Activated CD4-positive, alpha-beta T cell treated with anti-CD3 and anti-CD28 coated beads, Interleukin-10, Interleukin-2, amounts not matched to agents 100 ng/mL and 50 ng/mL, durations not matched to agents 16 hours and 8 hours (primary cell): ENCODE measurements around the gene OR52N5.

Experiments used
- DNase-seq: peaks from one replicate; pipeline ENCODE4 v3.0.0-alpha.2; 2020

The OR52N5 gene

DNA sequence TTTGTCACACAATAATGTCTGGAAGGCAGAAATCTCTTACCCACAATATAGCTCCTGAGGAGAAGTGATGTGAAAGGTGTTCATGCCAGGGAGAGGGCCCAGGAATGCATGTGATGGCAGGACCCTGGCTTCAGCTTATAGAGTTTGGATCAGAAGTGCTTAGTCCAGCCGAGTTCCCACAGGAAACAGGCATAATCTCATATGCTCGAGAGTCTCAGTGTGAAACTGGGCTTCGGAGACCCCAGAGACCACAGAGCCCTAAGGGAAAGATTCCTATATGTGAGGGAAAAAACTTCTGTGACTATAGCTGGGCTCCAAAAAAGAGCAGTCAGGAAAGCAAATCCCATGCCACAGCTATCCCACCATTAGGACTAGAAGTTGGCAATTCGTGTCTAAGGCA, at the start of gene OR52N5:
OR52N5 (minus strand) TSS at position 101 of the 400 bp plus-strand sequence. CDS start 4,721 bp downstream, outside the sequence.
- DNase-seq, result no peak

DNA sequence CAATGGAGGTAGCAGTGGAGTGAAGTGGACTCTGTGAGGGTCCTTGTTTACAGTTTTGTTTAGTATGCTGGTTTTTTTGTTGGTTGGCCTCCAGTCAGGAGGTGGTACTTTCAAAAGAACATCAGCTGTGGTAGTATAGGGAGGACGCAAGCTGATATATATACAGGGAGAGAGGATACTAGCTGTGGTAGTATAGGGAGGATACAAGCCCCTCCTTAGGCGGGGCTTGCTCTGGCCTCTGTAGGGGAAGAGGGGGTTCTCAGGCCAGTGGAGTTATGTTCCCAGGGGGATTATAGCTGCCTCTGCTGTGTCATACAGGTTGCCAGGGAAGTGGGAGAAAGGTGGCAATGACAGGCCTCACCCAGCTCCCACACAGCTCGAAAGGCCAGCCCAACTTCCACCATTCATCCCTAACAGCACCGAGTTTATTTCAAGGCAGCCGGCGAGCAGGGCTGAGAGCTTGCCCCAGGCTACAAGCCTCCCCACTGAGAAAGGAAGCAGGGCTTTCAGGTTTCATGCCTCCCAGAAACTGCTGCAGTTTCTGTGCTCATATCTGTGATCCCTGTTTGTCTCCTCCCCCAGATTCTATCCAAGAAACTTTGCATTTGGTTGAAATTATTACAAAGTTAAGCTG, 48.2 kb upstream of the OR52N5 start:
- no peak for DNase-seq

DNA sequence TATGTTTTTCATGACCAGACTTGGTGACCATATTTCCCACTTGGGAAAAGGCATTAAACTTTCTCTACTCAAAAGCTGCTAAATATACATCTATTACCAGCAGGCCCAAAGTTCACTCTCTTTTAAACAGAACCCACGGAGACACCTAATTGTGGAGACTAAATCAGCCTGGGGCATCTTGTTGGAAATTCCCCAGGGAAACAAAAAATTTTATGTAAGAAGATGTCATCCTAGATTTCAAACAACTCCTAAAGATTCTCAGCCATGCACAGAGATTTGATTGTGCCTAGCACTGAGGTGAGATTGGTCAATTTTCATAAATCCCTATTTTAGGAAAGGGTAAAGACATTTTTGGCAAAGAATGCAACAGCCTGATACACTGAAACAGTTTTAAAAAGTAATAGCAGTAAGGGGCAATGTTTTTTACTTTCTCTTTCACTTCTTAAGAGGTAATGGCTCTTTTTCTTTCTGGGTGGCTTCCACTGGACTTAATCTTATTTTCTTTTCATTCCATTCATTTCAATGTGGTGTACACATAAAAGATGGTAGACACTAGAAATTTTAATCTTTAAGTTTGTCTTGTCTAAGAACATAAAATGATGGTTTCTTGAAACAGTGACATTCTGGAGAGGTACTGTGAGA, 35.2 kb upstream of the OR52N5 start:
- no peak for DNase-seq

DNA sequence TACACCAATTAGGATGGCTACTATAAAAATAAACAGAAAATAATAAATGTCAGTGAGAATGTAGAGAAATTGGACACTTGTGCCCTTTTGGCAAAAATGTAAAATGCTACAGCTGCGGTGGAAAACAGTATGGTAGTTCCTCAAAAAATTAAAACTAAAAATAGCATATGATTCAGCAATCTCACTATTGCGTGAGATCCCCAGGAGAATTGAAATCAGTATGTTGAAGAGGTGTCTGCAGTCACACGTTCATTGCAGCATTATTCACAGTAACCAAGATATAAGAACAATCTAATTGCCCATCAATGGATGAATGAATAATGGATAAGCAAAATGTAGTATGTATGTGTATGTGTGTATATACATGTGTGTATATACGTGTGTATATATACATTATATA, 32.4 kb upstream of the OR52N5 start:
- DNase-seq, result no peak

DNA sequence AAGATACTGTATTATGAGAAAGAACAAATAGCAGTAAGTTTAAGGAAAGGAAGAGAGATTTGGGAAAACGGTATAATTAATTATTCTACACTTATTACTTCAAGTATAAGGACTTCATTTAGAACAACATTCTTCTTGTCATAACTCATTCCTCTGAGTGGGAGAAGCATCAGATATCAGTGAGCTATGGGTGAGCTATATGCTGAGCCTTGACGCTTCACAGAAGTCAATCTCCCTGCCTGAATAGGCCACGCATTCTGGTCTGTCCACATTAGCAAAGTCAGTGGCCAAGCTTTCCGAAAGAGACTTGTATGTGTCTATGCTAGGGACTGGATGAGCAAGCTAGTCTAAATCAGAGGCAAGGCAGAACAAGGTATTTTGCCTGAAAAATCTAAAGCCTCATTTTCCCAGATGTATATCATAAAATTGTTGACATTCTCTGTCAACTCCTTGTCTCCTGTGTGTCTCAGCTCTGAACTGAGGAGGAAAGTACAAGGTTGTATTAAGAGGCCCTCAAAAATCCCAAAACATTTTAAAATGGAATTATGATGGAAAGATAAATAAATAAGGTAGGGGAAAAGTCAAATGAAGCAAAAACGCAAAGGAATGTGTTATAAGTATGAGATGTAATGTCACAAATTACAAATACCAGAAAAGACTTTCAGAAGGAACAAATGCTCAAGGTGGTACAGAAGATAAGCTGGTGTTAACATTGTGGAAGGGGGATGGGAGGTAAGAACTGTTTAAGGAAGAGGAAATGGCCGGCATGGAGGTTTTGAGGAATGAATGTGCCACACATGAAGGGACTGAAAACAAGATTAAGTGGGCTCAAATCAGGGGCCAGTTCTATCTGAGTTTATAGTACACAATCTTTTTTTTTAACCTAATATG, 27.0 kb upstream of the OR52N5 start:
- DNase-seq, result no peak

DNA sequence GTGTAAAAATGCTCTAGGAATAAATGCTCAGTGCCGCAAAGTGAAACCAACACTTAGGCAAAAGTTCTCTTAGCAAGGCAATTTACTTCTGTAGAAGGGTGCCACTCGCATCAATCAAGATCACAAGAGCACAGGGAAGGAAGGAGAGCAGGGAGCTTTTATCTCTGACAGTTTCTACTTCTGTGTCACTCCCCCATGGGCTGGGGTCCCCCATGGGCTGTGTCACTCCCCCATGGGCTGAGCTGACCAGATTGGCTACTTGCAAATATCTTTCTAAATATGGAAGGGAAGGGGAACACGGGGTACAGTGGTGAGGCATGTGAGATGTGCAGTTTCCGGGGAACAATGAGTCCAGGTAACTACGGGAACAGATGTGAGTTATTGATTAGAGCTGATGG, 26.0 kb upstream of the OR52N5 start:
- DNase-seq, result no peak

DNA sequence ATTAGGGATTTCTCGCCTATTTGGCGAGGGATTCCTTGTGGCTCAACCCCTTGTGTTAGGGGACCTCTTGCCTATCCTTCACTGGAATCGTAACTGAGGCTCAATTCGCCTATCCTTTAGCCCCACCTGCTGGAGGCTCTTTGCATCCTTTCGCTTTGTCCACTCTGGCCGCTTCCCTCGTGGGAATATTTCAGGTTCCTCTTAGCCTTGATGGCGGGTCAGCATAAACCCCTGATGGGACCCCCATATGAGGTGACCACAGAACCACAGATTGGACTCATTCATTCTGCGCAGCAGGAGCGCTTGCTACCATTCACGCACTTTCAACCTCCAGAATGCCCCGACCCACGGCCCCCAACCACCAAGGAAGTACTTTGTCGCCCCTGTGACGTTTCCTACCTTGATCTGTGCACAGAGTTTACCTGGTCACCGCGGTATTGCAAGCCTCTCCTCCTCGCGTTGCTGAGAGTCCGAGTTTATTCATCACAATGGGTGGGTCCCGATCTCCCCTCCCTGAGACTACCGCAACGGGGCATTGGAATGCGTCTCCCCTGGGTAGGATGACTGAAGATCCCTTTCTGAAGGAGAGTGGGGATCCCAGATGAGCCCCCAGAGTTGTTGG, 25.5 kb upstream of the OR52N5 start, which contains the start of gene OR52N2:
OR52N2 (plus strand) TSS at position 425 of the 622 bp plus-strand sequence. CDS start 11,412 bp downstream, outside the sequence.
- DNase-seq, result peak; percentile 73

DNA sequence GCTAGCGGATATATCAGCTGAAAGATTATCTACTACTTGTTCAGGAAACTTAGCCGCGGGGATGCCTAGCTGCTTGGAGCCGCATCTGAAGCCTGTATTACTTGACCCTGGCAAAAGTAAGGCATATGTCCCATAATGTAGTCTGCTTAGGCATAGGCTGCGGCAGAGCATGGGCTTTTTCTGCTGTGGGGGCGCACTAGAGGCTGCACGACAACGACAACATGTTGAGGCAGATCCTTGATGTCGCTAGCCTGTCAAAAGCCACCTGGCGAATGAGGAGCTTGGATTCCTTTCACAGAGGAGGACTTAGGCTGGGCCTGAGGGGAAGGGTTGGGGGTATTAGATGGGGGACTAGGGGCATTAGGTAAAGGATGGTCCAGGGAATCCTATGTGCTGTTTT, 24.4 kb upstream of the OR52N5 start:
- DNase-seq, result no peak

DNA sequence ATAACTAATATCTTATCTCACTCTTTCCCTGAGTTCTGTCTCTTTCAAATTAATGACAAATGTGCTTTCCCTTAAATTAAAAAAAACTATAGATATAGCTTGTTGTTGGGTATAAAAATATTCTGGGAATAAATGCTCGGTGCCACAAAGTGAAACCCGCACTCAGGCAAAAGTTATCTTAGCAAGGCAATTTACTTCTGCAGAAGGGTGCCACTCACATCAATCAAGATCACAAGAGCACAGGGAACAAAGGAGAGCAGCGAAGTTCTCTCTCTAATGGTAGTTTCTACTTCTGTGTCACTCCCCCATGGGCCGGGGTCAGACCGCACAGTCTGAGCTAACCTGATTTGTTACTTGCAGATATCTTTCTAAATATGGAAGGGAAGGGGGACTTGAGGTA, 20.8 kb upstream of the OR52N5 start:
- DNase-seq, result no peak

DNA sequence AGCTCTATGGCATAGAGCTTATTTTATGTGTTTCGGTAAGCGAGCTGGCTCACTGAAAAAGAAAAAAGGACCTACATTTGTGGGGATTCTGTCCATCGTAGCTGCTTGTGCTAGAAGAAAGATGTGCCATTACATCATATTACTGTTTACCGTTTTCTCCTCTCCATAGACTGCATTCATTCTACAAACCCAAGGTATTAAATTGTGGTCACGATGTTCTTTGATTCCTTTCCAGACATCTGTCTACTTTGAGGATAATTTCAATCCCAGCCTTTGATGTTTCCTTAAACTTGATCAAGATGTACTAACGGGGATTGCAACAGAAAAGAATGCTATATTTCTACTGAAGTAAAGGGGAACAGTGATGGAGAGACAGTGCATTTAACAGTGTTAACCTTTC, 13.4 kb upstream of the OR52N5 start:
- DNase-seq, result no peak

DNA sequence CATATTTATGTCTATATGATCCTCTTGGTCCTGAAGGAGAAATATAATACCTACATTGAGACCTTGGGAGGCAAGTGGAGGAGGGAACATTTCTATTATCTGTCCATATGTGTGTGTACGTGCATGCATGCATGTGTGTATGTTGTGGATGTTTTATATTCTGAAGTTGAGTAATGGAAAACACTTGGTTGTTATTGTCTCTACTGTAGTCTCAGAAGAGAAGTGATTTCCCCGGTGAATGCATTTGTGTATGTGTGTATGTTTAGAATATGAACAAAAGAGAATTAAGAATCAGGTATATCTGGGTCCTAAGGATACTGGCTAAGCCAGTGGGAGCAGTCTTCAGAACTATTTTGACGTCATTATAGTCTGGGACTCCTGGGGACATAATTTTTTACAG, 8.0 kb upstream of the OR52N5 start, which contains the start of gene OR52N1:
OR52N1 (minus strand) TSS at position 101 of the 400 bp plus-strand sequence. CDS start 2,449 bp downstream, outside the sequence.
- no peak for DNase-seq

DNA sequence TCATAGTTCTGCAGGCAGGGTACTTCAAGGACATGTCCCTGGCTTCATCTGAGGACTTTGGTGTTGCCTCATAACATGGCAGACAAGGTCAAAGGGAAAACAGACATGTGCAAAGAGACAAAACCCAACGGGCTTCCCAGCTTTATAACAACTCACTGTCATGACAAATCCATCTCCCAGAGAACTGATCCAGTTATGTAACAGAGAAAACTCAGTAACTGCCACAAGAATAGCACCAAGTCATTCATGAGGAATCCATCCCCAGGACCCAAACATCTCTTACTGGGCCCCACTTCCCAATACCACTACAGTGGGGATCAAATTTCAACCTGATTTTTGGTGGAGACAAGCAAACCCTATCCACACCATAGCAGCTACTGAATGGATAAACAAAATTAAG, 16.1 kb downstream of the OR52N5 start:
- no peak for DNase-seq

DNA sequence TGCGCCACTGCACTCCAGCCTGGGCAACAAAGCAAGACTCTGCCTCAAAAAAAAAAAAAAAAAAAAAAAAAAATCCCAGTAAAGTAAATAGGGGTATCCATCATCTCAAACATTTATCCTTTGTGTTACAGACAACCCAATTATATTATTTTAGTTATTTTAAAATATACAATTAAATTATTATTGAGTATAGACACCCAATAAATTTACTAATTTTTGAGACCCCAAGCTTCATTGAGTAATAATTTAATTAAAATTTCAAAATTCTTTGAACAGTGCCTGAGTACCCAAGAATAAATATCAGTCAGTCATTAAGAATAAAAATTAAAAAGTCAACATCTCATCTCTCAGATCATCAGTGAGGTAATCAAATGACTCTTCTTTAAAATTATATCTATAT, 29.2 kb downstream of the OR52N5 start, which contains the start of gene OR52N4:
OR52N4 (plus strand) TSS at position 301 of the 400 bp plus-strand sequence. CDS start 498 bp downstream, outside the sequence.
- no peak for DNase-seq

DNA sequence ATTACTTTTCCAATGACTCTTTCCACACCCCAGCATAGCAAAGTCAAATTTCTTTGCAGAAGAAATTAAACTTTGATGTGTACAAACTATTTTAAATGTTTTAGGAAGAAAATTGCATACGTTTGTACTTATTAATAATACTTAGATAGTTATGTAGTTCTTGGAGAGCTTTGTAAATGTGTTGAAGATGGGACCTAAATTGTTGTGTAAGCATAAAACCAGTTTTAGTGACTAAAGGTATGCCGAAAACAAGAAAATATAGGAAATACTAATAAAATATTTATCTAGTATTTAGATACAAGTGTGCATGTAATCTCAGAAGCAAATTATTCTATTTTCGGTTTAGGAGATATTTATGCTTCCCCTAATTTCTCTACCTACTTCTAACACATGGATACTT, 33.3 kb downstream of the OR52N5 start:
- DNase-seq, result no peak

DNA sequence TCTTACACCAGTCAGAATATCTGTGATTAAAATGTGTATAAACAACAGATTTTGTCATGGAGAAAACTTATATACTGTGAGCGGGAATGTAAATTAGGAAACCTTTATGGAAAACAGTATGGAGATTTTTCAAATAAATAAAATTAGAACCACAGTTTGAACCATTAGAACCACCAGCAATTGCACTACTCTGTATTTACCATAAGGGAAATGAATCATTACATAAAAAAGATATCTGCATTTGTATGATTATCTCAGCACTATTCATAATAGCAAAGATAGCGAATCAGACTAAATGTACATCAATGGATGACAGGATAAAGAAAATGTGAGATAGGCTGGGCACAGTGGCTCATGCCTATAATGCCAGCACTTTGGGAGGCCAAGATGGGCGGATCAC, 36.5 kb downstream of the OR52N5 start:
- no peak for DNase-seq

DNA sequence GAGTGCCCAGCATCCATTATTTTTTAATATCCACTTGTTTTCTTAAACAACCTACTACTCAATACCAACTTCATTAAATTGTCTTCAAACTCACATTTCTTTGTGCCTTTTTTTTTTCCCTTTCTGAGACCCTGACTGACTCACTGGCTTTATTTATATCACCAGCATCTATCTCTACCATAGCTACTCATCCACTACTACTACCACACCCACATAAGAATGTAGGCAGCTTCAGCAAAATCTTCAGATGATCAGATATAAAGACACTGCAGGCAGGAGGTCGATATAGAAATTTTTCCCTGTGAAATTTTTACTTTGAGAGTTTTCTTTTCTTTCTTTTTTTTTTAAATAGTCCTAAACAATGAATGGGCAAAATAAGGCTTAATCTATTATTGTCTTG, 44.7 kb downstream of the OR52N5 start:
- DNase-seq, result no peak

DNA sequence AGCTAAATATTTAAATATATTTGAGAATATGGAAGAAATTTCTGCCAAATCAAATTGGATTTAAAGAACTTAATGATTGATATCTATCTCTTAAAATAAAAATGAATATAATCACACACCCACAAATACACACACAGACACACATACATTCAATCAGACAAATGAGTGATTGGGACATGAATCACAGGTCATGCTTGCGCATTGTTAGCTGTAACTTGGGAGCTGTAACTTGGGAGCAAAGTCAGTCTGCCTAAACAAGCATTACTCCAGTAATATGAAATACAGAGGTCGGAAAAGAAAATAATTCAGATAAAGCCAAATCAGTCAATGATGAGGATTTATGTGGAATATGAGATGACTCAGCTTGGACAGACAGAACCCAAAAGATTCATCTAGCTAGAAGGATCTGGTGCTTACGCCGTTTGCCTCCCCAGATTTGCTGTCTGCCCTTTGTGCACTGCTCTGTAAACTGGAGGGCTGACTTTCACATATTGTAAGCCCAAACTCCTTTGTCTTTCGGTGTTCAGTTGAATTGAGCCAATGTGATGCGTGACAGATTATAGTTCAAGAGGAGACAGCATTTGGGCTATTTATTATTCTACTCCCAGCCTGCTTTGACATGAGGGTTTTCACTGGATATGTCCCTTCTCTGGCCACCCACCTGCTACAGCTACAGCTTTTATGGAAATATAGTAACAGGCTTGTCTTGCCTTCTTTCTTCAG, 45.3 kb downstream of the OR52N5 start:
- DNase-seq, result no peak

DNA sequence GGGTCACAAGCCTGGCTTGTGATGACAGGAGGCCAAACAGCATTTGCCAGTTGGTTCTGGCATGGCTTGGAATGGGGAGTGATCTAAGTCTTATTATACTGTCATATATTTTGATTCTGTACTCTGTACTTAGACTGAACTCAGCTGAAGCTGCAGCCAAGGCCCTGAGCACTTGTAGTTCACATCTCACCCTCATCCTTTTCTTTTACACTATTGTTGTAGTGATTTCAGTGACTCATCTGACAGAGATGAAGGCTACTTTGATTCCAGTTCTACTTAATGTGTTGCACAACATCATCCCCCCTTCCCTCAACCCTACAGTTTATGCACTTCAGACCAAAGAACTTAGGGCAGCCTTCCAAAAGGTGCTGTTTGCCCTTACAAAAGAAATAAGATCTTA, 46.1 kb downstream of the OR52N5 start:
- no peak for DNase-seq

DNA sequence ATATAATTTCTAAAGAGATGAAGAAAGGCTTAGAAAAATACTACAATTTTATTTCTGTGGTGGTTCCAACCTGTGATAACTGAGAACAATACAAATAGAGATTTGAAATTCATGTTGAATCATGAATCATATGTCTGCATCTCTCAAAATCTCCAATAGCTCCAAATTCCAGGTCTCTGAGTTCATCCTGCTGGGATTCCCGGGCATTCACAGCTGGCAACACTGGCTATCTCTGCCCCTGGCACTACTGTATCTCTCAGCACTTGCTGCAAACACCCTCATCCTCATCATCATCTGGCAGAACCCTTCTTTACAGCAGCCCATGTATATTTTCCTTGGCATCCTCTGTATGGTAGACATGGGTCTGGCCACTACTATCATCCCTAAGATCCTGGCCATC, 46.8 kb downstream of the OR52N5 start, which contains the start of gene OR56B1:
OR56B1 (plus strand) TSS at position 53 of the 400 bp plus-strand sequence; CDS start at position 122, 69 bp downstream.
- no peak for DNase-seq

DNA sequence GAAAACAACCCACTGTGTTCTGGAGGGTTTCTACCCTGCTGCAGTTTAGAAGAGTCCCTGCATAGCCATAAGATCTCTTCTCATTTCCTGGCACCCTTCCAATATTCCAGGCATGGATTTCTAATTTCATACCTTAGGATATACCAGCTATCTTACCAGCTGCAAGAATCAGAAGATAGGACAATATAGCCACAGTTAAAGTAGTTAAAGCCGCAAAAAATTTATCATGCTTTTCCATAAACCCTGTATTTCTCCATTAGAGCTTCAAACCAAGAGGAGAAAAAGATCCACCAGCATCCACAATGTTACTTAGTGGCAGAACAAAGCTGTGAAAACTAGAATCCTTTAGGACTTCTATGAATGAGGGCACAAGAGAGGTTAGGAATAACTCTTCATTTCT, 55.5 kb downstream of the OR52N5 start:
- DNase-seq, result no peak

DNA sequence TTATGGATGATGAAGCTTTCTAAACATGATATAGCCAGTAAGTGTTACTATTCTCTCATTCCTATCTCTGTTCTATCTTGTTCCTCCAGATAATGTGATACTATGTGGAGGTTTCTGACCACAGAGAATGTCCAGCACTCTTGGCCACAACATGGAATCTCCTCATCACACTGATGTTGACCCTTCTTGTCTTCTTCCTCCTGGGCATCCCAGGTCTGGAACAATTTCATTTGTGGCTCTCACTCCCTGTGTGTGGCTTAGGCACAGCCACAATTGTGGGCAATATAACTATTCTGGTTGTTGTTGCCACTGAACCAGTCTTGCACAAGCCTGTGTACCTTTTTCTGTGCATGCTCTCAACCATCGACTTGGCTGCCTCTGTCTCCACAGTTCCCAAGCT, 56.8 kb downstream of the OR52N5 start:
- no peak for DNase-seq
